HG03342 (cell line): ENCODE results near the gene FANCE.

Source experiments
- ATAC-seq: cut with Tn5 transposase; IDR thresholded peaks from one replicate; pipeline ENCODE4 v1.9.1; 2021; ENCODE audit warnings: mild to moderate bottlenecking, moderate library complexity; ENCODE audit not compliant: unreplicated experiment

The FANCE gene

DNA sequence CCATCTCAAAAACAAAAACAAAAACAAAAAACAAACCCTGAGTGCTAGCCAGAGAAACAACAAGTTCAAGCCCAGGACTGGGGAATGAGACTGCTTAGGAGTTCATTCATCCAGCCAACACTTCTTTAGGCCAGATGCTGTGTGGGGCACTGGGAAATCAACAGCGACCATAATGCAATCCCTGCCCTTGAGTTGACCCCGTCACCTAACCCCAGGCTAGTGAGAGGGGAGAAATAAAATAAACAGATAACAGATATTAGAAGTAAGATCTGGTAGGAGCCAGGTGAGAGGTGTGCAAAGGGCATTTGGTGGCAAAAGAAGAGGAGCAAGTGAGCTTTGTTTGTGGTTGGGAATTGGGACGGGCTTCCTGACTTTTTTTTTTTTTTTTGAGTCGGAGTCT lies 11.2 kb downstream of the FANCE start:
- ATAC-seq, result no peak

DNA sequence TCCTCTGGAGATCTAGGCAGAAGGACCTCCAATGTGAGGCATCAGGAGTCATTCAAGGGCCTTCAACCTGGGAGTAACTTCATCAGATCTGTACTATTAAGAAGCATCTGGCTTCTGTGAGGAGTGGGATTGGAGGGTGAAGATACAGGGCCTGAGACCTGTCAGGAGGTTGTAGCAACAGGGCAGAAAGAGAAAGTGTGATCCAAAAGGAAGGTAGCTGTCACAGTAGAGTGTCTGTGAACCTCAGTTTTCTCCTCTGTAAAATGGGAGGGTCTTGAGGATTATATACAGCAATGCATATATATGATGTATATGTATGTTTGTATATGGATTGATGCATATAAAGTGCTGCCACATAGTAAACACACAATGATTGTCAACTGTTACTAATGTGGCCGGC lies 13.5 kb downstream of the FANCE start:
- no peak for ATAC-seq

- peak; percentile 83 for ATAC-seq
These were observed 16.2 kb downstream of the FANCE start, which contains the start of gene RPL10A for GRCh38 chr6:35468181-35468979. RPL10A (plus strand) TSS chr6:35468401; CDS start chr6:35468435, 34 bp downstream.

GRCh38 chr6:35468980-35469750 lies 17.0 kb downstream of the FANCE start:
- no peak for ATAC-seq

- ATAC-seq, result no peak
These were observed 17.9 kb downstream of the FANCE start for GRCh38 chr6:35469751-35470662.

GRCh38 chr6:35470663-35471120 lies 18.6 kb downstream of the FANCE start:
- no peak for ATAC-seq

- no peak for ATAC-seq
These were observed 19.8 kb downstream of the FANCE start for GRCh38 chr6:35471836-35472345.

DNA sequence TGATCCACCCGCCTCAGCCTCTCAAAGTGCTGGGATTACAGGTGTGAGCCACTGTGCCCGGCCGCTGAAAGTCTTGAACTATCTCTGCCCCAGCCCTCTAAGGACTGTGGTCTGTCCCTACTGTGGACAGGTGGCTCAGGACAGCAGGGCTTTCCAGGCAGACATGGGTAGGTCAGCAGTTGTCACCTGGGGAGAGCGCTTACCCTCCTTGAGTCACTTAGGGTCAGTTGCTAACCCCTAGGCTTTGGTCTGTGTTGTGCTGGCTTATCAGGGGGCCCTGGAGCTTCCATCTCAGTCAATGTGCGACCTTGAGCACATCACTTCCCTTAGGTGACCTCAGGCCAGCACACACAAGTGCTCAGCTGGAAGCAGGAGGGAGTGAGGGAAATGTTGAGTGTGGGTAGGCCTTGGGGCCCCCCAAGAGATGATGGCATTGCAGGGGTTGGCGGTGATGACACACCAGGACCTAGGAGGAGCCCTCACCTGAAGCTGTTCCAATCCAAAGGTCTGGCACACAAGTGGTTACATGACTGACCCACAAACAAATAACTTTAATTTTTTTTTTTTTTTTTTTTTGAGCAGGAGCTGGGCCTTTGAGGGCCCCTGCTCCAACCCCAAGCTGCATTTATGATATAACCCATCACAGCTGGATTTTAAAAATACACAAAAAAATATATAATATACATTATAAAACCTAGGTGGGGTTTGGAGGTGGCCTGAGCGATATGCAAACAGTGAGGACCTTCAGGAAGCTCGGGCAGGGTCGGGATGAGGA lies 21.1 kb downstream of the FANCE start:
- ATAC-seq, result no peak

DNA sequence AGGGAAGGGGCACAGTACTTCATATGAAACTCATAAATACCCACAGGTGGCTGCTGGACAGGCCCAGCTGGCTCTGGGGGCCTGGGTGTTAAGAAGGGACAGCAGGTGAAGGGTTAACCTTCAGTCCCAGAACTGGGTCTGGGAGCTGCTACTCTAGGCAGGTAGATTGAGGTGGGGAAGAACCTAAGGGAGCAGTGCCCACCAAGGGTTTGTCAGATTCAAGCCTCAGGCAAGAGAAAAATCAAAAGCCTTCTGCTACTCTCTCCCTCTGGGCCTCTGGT lies 21.7 kb downstream of the FANCE start:
- ATAC-seq, result no peak

- ATAC-seq, result no peak
These were observed 22.2 kb downstream of the FANCE start for GRCh38 chr6:35474131-35474941.

GRCh38 chr6:35474942-35475570 lies 22.9 kb downstream of the FANCE start:
- no peak for ATAC-seq

DNA sequence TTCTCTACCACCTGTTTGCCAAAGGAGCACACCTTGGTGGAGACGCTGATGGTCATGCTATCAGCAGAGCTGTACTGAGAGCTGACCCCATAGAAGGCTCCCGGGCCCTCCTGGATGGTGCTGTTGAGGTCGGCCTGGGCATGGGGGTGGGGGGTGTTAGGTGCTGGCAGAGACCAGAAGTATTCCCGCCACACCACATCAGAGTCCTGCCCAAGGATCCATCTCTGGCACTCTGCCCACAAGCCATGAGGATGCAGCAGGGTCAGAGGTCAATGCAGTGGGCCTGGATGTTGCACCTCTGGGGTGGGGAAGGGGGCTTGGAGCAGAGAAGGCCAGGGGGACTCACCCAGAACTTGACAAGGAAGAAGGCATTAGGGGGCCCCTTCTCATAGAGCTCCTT lies 23.4 kb downstream of the FANCE start:
- no peak for ATAC-seq

DNA sequence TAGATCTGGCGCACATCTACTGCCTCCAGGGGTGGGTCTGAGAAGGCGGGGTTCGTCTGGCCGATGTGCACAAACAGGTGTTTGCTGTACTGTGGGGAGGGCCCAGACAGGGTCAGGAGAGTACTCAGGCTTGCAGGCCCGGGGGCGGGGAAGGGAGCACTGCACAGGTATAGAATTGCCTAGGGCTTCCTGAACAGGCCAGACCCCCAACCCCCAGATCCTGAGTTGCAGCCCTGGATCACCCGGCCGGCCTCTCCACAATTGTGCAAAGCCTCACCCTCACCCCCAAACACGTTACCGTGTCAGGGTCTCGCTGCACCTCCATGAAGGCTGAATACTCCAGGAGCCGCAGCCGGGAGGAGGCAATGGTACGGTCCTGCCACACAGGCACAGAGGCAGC lies 23.9 kb downstream of the FANCE start:
- ATAC-seq, result no peak

- no peak for ATAC-seq
These were observed 24.9 kb downstream of the FANCE start for GRCh38 chr6:35477028-35477427.

- no peak for ATAC-seq
These were observed 25.5 kb downstream of the FANCE start for GRCh38 chr6:35477551-35478179.

- no peak for ATAC-seq
These were observed 26.1 kb downstream of the FANCE start for GRCh38 chr6:35478259-35478658.

DNA sequence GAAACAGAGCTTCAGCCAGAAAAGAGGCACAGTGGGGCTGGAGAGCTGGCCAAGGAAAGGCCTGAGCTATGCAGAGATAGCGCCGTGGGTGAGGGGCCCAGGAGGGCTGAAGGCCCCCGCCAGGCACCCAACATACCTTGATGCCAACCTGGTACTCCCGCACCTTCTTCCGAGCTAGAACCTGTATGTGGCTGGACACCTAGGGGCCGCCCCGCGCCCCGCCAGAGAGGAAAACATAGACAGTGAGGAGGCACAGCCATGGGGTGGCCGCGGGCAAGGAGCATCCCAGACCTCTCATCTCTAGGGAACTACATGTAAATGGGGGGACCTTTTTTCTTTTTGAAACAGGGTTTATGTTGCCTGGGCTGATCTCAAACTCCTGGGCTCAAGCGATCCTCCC lies 28.0 kb downstream of the FANCE start:
- ATAC-seq, result no peak

DNA sequence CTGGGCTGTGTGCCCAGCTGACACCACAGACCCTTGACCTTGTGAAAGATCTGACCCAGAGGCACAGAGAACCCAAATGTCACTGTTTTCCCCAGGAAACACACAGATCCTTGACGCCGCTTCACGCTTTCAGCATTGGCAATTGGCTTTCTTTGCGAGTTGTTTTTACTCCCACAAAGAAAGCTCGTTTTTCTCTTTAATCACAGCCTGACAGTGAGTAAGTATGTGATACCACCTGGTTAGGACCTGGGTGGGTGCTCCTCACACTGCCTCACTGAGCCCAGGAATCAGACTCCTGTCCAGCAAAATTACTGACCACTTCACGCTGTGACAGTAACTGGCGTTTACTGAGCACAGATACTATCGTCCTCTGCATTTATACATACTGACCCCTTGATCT lies 29.1 kb downstream of the FANCE start:
- ATAC-seq, result no peak

- ATAC-seq, result no peak
These were observed 30.9 kb downstream of the FANCE start for GRCh38 chr6:35483062-35483461.
